Right lobe of liver (tissue), 4 donors: ENCODE data around the gene C11orf68.

Experiments
- POLR2A ChIP-seq: fragments of 450-650 bp; IDR thresholded peaks from one replicate; pipeline ENCODE4 v1.6.1; 2017; ENCODE audit warnings: antibody characterized with exemption, mild to moderate bottlenecking
- TF ChIP-seq, protein P1 (sequence below), 4 donors: fragments of 200-600 bp in 3 of 4; fragments of 450-650 bp in 1 of 4; IDR thresholded peaks; one replicate each; pipeline versions ENCODE4 v1.5.1 to v1.8.0; 2016 to 2022; ENCODE audit warnings: antibody characterized with exemption in 4 of 4, mild to moderate bottlenecking in 2 of 4
- donor health status: DM: no; HTN: no; CAD: no.
- donor health status: DM: no; HTN: no; CAD: no.
- donor health status: DM: no; HTN: yes; CAD: no.

DNA sequence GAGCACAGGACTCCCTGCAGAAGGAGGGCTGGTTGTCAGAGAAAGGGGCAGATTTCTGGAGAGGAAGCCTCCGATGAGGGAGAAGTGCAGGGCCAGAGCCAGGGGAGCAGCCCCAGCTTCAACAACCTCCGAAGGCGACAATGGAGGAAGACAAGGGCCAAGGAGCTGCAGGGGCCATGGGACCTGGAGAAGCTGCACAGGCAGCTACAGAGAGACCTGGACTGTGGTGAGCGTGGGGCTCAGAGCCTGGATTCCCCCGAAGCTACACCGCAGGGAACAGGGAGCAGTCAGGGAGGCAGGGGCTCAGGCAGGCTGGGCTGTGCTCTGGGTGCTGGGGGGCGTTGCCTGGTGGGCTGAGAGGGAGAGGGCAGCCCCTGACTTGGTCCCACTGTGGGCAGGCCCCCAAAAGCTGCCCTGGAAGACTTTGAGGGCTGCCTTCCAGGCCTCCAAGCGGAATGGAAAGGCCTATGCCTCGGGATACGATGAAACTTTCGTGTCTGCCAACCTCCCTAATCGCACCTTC, 28.8 kb upstream of the C11orf68 start:
- TF ChIP-seq, protein P1, sequence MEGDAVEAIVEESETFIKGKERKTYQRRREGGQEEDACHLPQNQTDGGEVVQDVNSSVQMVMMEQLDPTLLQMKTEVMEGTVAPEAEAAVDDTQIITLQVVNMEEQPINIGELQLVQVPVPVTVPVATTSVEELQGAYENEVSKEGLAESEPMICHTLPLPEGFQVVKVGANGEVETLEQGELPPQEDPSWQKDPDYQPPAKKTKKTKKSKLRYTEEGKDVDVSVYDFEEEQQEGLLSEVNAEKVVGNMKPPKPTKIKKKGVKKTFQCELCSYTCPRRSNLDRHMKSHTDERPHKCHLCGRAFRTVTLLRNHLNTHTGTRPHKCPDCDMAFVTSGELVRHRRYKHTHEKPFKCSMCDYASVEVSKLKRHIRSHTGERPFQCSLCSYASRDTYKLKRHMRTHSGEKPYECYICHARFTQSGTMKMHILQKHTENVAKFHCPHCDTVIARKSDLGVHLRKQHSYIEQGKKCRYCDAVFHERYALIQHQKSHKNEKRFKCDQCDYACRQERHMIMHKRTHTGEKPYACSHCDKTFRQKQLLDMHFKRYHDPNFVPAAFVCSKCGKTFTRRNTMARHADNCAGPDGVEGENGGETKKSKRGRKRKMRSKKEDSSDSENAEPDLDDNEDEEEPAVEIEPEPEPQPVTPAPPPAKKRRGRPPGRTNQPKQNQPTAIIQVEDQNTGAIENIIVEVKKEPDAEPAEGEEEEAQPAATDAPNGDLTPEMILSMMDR (IDR thresholded peaks at IDR 0.05) = no peak
- TF ChIP-seq POLR2A = no peak
